Stimulated activated CD8-positive, alpha-beta memory T cell treated with anti-CD3 and anti-CD28 coated beads, Interleukin-4, amount 100 ng/mL, for 24 hours (primary cell): Measurements from ENCODE around the gene ABLIM1.

Experiments used
- DNase-seq: peaks from one replicate; pipeline ENCODE4 v3.0.0-alpha.2; 2020; ENCODE audit warnings: low read depth

The ABLIM1 gene

DNA sequence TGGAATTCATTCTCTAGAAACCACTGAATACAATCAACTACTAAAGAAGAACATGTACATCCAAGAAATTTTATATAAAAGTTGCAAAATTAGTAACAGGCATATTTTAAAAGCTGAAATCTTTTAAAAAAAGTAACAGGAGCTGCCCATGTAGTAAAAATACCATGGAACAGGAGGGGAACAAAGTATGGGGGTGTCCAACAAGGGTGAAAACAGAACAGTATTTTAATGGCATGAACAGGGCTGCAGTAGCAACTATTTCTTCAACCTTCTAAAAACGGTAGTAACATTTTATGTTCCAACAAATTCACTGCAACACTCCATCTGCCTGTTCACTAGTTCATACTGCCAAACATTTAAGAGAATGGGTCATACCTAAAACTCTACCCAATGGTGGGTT, 77.0 kb downstream of the ABLIM1 start:
- no peak for DNase-seq

GRCh38 chr10:114577133-114577532, 80.9 kb downstream of the ABLIM1 start:
- no peak for DNase-seq

DNA sequence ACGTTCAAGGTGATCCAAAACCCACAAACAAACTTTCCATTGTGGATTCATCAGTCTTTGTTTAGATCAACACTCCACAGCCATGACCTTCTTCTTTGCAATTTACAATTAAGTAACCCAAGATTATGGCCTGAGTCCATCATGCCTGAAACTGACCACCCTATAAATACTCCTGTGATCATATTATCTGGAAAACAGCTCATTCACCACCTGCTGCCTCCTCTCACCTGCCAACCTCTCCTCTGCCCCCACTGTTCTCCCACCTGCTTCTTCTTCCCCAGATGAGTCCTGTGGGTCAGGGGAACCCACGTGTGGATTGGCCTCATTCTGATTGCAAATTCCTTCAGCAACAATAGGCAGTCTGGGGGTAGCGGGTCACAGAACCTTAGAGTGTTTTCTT, 81.4 kb downstream of the ABLIM1 start:
- DNase-seq, result no peak

- no peak for DNase-seq
These were observed 82.0 kb downstream of the ABLIM1 start for GRCh38 chr10:114576132-114576487.

- no peak for DNase-seq
These were observed 82.5 kb downstream of the ABLIM1 start for GRCh38 chr10:114575417-114576131.

DNA sequence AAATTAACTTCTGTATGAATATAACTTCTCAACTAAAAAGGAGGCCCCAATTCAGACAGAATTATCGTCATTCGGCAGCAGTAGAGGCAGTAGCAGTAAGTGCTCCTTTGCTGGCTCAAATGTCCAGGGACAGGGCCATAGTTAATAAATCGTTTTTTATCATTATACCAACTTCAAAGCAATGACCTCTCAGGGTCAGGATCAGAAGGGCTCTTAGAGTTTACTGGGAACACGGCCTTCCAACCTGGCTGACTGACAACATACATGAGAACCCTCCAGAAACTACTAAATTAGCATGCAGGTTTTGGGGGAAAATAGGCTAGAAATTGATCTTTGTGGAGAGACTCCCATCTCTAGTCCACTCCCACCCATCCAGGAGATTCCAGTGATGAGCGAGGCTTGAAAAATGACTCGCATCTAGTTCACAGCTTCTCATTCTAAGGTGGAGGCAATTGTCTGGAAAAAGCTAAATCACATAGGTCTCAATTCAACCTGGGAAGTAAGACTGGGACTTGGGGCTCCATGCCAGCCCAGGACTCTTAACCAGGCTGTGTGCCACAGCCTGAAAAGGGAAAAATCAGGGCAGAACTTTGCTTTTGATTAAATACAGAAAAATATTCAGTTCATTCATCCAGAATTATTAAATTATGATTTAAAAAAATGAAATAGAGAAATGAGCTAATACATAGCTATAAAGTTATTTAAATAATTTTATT, 84.6 kb downstream of the ABLIM1 start:
- no peak for DNase-seq

GRCh38 chr10:114571316-114571999, 86.6 kb downstream of the ABLIM1 start:
- DNase-seq, result no peak

DNA sequence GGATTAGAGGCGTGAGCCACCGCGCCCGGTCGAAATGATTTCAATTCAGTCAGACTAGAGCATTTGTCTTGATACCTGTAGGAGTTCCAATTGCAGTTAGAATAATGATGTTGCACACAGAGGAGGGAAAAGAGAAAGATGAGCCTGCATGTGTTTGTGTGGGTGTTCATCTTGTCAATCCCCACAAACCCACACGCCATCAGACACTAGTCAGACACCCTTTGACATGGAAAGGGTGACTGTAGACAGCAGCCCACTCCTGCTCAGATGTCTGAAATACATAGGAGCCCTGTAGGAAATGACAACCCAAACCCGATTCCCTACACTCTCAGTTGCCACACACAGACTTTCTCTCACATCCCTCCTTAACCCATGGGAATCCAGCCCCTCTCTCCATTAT, 92.0 kb downstream of the ABLIM1 start:
- no peak for DNase-seq

- no peak for DNase-seq
These were observed 93.0 kb downstream of the ABLIM1 start for GRCh38 chr10:114565066-114565465.

- DNase-seq, result no peak
These were observed 97.0 kb downstream of the ABLIM1 start for GRCh38 chr10:114561008-114561523.

DNA sequence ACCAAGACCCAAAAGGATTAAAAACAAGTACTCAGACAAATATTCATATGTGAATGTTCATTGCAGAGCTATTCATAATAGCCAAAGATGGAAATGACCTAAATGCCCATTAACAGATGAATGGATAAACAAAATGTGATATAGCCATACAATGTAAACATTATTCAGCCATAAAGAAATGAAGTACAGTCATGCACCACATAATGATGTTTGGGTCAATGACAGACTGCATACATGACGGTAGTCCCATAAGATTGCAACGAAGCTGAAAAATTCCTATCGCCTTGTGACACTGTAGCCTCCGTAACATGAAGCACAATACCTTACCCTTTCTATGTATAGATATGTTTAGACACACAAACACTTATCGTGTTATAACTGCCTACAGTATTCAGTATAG, 97.9 kb downstream of the ABLIM1 start:
- DNase-seq, result no peak

DNA sequence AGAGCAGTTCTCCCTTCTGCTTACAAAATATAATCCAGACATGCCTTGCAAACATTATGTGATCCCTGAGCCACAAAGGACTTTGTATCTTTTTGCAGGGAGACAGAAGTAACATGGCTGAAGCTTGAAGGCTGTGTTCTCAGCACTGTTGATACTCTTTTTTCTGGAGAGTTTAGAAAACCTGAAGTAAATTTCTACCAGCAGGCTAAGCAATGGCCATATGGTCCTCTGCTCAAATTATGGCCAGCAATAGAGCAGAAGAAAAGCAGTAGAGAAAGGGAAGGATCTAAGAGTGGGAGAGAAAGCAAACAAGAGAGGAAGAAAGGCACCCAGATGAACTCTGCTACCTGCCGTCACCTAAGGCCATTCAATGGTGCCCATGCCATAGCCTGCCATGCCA, 98.4 kb downstream of the ABLIM1 start:
- DNase-seq, result no peak

- DNase-seq, result no peak
These were observed 100.2 kb downstream of the ABLIM1 start for GRCh38 chr10:114557854-114558253.

DNA sequence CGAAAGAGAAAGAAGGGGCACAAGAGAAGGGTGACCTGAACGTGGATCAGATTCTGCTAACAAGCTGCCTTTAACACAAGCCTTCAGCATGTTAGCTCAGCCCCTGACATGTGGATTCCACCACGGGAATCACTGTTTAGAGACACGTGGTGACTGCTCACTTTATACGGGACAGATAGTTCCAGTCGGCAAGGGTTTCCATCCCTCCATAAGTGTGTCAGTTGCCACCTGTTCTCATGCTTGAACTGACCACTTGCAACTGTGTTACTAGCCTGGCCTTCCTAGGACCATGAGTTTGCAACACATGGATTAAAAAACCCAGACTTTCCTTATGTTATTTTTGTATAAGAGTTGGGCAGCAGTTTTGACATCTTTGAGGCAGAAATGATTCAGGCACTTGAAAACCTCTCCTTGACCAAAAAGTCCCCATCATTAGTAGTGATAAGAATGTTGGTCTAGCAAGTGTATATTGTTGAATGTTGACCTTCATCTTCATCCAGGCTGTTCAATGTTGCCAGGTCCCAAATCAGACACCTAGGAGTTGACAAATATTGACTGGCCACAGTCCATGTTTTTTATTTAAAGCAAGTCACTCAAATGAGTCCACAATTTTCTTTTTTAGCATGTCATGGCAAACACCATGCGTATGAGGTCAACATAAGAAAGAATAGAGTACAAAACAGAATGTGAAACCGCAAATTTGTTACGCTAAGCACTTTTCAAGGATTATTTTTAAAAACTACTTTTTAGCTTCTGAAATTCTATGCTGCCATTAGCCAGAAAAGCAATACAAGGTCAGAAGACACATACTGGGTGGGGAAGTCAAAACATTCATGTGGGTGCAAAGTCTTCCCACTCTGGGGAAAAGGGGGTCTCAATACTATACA, 101.6 kb downstream of the ABLIM1 start:
- no peak for DNase-seq

- no peak for DNase-seq
These were observed 104.6 kb downstream of the ABLIM1 start for GRCh38 chr10:114553436-114553835.

- DNase-seq, result no peak
These were observed 106.0 kb downstream of the ABLIM1 start for GRCh38 chr10:114552050-114552449.

DNA sequence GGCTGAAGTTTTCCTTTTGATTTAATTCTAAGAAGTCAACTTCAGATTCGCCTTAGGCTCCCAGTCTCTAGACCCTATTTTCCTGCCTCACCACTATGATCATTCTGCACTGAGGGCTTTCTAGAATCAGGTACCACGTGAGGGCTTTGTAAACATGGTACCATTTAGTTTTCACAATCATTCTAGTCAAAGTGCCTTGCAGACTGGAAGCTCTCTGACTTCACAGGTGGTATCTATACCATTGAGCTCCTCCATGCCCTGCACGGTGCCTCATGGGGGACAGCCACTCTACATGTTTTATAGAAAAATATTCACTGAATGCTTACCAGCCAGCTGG, 106.5 kb downstream of the ABLIM1 start:
- DNase-seq, result no peak

GRCh38 chr10:114550756-114551635, 107.1 kb downstream of the ABLIM1 start:
- no peak for DNase-seq

DNA sequence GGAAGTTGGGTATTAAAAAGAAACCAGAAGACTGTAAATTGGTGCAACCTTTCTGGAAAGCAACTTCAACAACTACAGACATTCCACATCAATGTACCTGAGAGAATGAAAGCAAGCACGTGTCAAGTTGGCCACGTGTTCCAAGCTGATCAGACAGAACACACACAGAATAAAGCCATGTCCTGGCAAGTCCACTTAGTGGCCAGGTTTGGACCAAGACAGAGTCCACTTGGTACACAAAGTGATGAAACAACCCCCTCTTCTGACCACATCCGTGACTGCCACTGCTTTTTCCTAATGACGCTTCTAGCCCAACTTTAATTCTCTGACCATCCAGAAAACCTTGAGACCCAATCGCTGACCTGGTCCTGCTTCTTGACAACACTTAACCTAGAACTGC, 109.4 kb downstream of the ABLIM1 start:
- DNase-seq, result no peak

GRCh38 chr10:114547514-114547913, 110.6 kb downstream of the ABLIM1 start:
- DNase-seq, result no peak

DNA sequence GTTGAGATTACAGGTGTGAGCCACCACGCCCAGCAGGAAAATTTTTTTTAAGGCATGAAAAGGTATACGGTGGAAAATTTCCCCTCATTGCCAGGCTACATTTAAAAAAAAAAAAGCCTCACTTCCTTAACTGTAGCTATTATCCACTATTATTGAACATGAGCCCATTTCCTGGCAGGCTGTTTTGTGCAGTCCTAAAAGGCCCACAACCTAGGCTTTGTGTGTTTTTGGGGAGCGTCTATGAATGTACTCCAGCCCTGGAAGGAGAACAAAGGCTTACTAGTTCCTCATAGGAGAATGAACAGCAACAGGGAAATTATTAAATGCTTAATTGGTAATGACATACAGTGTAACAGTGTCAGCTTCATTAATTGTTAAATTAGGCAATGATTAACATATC, 111.0 kb downstream of the ABLIM1 start:
- no peak for DNase-seq
